Body of pancreas (tissue), 4 donors: ENCODE results near the gene ABI3. TPM values are rescaled to one million over a fixed set of nuclear protein-coding genes. Genes with fewer than 3 reads are reported as not detected.
A peak's percentile ranks its signal among the peaks of the same experiment; 100 is the strongest.
"Not testable (repeated sequence)": the region's sequence is repeated elsewhere in the genome, so short reads cannot be mapped to it uniquely, and the experiment has no call there.

Experiments
- ATAC-seq: fragments of 150-250 bp; one replicate; pipeline ENCODE4 v1.9.1; 2016
- DNase-seq, 4 donors: peaks; one replicate each; pipeline ENCODE4 v3.0.0-alpha.2; 2019
- H3K27ac ChIP-seq, 4 donors: fragments of 200-600 bp; sonication (generic); 1 replicate in 3 of 4; 2 replicates in 1 of 4; pipeline versions ENCODE4 v1.5.1 to v1.6.1; 2016 to 2019; ENCODE audit warnings: mild to moderate bottlenecking in 1 of 4, mixed read lengths in 1 of 4, moderate library complexity in 1 of 4
- H3K27me3 ChIP-seq, 2 donors: fragments of 200-600 bp; sonication (generic); one replicate each; pipeline ENCODE4 v1.6.0; 2016; ENCODE audit warnings: mild to moderate bottlenecking in 1 of 2
- H3K36me3 ChIP-seq, 2 donors: fragments of 200-600 bp; sonication (generic); replicated peaks in 1 of 2; 2 replicates each; pipeline ENCODE4 v1.5.1; 2016; ENCODE audit warnings: low read depth in 2 of 2; ENCODE audit not compliant: insufficient read depth in 1 of 2
- H3K4me1 ChIP-seq: fragments of 200-600 bp; sonication (generic); one replicate; pipeline ENCODE4 v1.6.0; 2016
- H3K4me3 ChIP-seq, 2 donors: fragments of 200-600 bp; sonication (generic); 1 replicate in 1 of 2; 2 replicates in 1 of 2; pipeline ENCODE4 v1.5.1; 2016 to 2019
- H3K9me3 ChIP-seq, 3 donors: fragments of 200-600 bp; sonication (generic); 1 replicate in 2 of 3; 2 replicates in 1 of 3; pipeline ENCODE4 v1.5.1; 2016
- POLR2A ChIP-seq, 3 donors: fragments of 450-650 bp; IDR thresholded peaks; one replicate each; pipeline ENCODE4 v1.6.1; 2016; ENCODE audit warnings: antibody characterized with exemption in 3 of 3, mild to moderate bottlenecking in 2 of 3
- WGBS, 2 donors: methylation state at CpG; one replicate each; pipeline ENCODE4 v1.1.5; 2017; 5-methylcytosine and 5-hydroxymethylcytosine counted together
- intact Hi-C: fragments of 100-400 bp; cut with DNase I; formaldehyde crosslinking; loops from one replicate; pipeline ENCODE4 v1.15.1; 2023
- total RNA-seq, 2 donors: library from RNA; depleted of rRNA; stranded (reverse); fragments of >200 nt; gene quantifications; one replicate each; pipeline ENCODE4 v1.1.0, GENCODE V29; 2016
- TF ChIP-seq, protein P1 (sequence below), 7 experiments: fragments of 450-650 bp in 4 of 7; fragments of 200-600 bp in 3 of 7; sonication (generic) in 3 of 7; IDR thresholded peaks; one replicate each; pipeline ENCODE4 v1.5.1; 2016 to 2019; ENCODE audit warnings: antibody characterized with exemption in 7 of 7

Gene ABI3
- total RNA-seq, 2 donors from 2014 or later, result 4.9 to 6.3 TPM

DNA sequence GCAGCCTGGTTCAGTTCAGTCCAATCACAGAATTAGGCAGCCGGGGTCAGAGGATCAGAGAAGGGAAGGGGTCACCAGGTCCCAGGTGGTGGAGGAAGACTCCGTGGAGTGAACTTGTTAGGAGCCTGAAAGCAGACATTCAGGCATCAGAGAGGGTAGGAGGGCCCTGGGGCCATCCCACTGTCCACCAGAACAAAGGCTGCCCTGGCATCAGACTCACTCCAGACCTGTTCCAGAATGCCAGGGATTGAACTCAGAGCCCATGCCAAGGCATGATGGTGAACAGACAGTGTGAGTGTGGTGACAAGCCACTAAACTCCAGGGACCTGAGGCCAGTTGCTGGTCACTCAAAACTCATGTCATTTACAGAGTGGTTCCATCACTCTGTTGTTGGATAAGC lies 40.3 kb upstream of the ABI3 start:
- peaks cover 0 to 5% (median 0%) of the 10 kb centered on the region in 3 donors for H3K9me3 ChIP-seq
- no peak overlapping the region for H3K4me3 ChIP-seq
- WGBS, 2 donors, result 64 to 67% methylated on average over 2 of the region's 2 CpGs
- H3K27me3 ChIP-seq, result peaks cover 0 to 4% of the 10 kb centered on the region in 2 donors
- intact Hi-C loops, result no loop called here
- TF ChIP-seq, protein P1, sequence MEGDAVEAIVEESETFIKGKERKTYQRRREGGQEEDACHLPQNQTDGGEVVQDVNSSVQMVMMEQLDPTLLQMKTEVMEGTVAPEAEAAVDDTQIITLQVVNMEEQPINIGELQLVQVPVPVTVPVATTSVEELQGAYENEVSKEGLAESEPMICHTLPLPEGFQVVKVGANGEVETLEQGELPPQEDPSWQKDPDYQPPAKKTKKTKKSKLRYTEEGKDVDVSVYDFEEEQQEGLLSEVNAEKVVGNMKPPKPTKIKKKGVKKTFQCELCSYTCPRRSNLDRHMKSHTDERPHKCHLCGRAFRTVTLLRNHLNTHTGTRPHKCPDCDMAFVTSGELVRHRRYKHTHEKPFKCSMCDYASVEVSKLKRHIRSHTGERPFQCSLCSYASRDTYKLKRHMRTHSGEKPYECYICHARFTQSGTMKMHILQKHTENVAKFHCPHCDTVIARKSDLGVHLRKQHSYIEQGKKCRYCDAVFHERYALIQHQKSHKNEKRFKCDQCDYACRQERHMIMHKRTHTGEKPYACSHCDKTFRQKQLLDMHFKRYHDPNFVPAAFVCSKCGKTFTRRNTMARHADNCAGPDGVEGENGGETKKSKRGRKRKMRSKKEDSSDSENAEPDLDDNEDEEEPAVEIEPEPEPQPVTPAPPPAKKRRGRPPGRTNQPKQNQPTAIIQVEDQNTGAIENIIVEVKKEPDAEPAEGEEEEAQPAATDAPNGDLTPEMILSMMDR (IDR thresholded peaks at IDR 0.05), result no peak
- no peak for TF ChIP-seq POLR2A (IDR thresholded peaks at IDR 0.05)
- DNase-seq (no peak), ATAC-seq (no peak)
- H3K27ac ChIP-seq, result no peak overlapping the region
- no peaks in the 10 kb centered on the region for H3K36me3 ChIP-seq
- no peaks in the 10 kb centered on the region for H3K4me1 ChIP-seq

DNA sequence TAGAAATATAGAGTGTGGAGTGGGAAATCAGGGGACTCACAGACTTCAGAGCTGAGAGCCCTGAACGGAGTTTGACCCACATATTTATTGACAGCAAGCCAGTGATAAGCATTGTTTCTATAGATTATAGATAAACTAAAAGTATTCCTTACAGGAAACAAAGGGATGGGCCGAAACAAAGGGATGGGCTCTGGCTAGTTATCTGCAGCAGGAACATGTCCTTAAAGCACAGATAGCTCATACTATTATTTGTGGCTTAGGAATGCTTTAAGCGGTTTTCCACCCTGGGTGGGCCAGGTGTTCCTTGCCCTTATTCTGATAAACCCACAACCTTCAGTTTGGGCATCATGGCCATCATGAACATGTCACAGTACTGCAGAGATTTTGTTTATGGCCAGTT lies 39.8 kb upstream of the ABI3 start:
- ATAC-seq, H3K27ac ChIP-seq, intact Hi-C loops, DNase-seq, H3K36me3 ChIP-seq, H3K4me1 ChIP-seq, H3K4me3 ChIP-seq, H3K27me3 ChIP-seq: not testable (repeated sequence)
- 62 to 67% methylated on average over 3 of the region's 3 CpGs for WGBS, 2 donors
- peaks cover 0 to 10% (median 0%) of the 10 kb centered on the region in 3 donors for H3K9me3 ChIP-seq

DNA sequence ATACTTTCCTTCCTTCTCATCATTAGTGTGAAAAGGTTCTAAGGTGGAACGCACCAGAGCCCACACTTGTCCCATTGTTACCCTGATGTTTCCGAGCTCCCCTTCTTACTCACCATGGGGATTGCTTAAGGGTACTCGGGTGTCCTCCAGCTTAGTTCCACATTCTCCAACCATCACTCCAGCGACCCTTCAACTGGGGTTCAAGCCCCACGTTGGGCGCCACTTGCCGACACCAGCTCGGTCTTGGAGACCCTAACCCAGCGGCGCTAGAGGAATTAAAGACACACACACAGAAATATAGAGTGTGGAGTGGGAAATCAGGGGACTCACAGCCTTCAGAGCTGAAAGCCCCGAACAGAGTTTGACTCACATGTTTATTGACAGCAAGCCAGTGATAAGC lies 34.5 kb upstream of the ABI3 start:
- intact Hi-C loops, result not testable (repeated sequence)
- 83 to 85% methylated on average over 11 of the region's 11 CpGs for WGBS, 2 donors

DNA sequence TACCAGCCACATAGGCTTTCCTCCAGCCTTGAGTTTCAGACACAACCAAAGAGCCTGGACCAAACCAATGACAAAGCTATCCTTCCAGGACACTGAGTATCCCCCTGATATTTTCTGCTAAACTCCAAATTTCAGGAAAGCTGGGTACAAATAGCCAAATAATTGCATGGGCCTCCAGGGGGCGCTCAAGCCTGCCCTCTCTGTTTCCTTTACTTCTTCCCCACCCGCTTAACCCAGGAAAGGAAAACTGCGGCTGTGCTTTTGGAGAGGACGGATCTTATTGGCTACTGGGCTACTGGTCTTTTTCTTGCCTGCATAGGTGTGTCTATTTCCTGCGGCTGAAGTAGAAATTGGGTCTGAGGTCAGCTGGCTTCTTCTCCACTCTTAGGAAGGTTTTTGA lies 30.2 kb upstream of the ABI3 start:
- peak; percentile 63 for ATAC-seq
- no peak for TF ChIP-seq POLR2A (IDR thresholded peaks at IDR 0.05)
- TF ChIP-seq, protein P1 (IDR thresholded peaks at IDR 0.05), result peak; percentile 32 to 73 (median 69)
- Histone ChIP-seq H3K4me3 (no peak overlapping the region), H3K27me3 (no peaks in the 10 kb centered on the region), H3K36me3 (no peaks in the 10 kb centered on the region), H3K27ac (no peak overlapping the region), H3K9me3 (peaks cover 0 to 19% (median 3%) of the 10 kb centered on the region in 3 donors), H3K4me1 (no peaks in the 10 kb centered on the region)
- peak; percentile 58 to 75 (median 68) for DNase-seq
- intact Hi-C loops, result no loop called here
- 8 to 14% methylated on average over 5 of the region's 5 CpGs for whole genome bisulfite sequencing, 2 donors

More for the DNA sequence above, 34.5 kb upstream of the ABI3 start:
- not testable (repeated sequence) for H3K36me3 ChIP-seq, H3K27ac ChIP-seq, DNase-seq, H3K4me1 ChIP-seq, H3K4me3 ChIP-seq, ATAC-seq, H3K27me3 ChIP-seq
- H3K9me3 ChIP-seq, result peaks cover 0 to 19% (median 3%) of the 10 kb centered on the region in 3 donors

DNA sequence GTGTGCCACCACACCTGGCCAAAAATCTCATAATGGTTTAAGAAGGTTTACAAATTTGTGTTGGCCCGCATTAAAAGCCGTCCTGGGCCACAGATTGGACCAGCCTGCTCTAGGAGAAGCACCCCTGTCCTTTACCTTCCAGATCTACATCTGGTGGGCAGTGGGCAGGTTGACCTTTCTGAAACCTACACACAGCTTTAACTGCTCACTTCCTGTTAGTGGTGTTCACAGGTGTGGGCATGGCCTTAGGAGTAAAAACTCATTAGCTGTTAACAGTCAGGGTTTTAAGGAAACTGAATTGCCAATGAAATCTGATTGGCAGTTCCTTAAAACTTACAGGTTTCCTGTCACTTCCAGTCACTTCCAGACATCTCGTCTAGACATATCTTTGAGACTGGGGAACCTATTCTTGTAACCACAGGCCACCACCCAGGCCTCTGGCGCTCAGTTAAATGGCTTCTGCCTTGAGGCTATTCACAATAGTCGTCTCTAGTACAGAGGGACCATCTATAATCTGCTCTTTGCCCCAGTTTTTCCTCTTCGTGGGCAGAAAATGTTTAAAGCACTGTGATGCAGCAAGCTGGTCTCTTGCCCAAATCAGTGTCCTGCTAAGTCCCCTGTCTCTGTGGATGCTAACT lies 29.4 kb upstream of the ABI3 start:
- Histone ChIP-seq H3K4me1 (no peaks in the 10 kb centered on the region), H3K27me3 (no peaks in the 10 kb centered on the region), H3K9me3 (peaks cover 0 to 18% (median 0%) of the 10 kb centered on the region in 3 donors), H3K27ac (no peak overlapping the region), H3K36me3 (no peaks in the 10 kb centered on the region), H3K4me3 (no peak overlapping the region)
- WGBS, 2 donors, result 78 to 82% methylated on average over 6 of the region's 6 CpGs
- ATAC-seq (no peak), DNase-seq (no peak)
- intact Hi-C loops, result no loop called here
- TF ChIP-seq, protein P1 (IDR thresholded peaks at IDR 0.05), result no peak
- TF ChIP-seq POLR2A (IDR thresholded peaks at IDR 0.05), result no peak

DNA sequence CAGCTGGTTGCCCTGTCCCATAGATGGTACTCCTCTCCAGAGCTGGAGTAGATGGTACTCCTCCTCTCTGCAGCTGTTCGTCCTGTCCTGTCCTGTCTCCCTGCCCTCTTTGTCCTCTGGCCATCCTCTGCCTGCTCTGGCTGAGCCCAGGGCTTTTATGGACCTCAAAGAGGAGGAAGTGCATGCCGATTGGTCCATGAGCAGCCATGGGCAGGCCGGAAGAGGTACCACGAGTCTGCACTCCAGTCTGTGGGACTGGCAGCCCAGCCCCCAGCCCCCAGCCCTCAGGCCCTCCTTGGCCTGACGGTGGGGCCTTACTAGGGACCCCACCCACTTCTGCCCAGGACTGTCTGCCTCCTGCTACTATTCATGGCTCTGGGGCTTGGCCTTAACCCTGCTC lies 27.2 kb upstream of the ABI3 start:
- H3K36me3 ChIP-seq, result no peaks in the 10 kb centered on the region
- H3K4me3 ChIP-seq, result no peak overlapping the region
- no peaks in the 10 kb centered on the region for H3K4me1 ChIP-seq
- H3K9me3 ChIP-seq, result peaks cover 0 to 13% (median 0%) of the 10 kb centered on the region in 3 donors
- TF ChIP-seq POLR2A (IDR thresholded peaks at IDR 0.05), result no peak
- TF ChIP-seq, protein P1 (IDR thresholded peaks at IDR 0.05), result no peak
- DNase-seq (no peak), ATAC-seq (no peak)
- H3K27ac ChIP-seq, result no peak overlapping the region
- H3K27me3 ChIP-seq, result no peaks in the 10 kb centered on the region
- intact Hi-C loops, result no loop called here
- WGBS, 2 donors, result 59 to 93% methylated on average over 4 of the region's 5 CpGs
